ENCODE results near the gene TSBP1.

DNA sequence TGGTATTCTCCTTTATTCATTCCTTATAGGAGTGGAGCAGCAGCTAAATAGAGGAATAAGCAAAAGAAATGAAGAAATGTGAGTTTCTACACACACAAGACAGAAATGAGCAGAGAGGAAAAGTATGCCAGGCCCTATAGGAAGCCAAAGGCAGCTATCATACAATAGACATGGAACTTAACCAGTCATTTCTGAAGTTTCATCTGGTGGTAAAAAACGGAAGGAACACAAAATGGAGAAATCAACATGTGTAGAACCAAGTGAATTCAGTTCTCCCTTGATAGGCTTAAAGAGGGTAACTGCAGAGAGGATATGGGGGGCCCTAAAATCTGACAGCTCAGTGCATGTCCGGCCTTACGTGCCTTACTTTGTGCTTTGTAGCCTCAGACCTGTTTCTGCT, 44.6 kb downstream of the TSBP1 start:
- TF ChIP-seq, protein P1, sequence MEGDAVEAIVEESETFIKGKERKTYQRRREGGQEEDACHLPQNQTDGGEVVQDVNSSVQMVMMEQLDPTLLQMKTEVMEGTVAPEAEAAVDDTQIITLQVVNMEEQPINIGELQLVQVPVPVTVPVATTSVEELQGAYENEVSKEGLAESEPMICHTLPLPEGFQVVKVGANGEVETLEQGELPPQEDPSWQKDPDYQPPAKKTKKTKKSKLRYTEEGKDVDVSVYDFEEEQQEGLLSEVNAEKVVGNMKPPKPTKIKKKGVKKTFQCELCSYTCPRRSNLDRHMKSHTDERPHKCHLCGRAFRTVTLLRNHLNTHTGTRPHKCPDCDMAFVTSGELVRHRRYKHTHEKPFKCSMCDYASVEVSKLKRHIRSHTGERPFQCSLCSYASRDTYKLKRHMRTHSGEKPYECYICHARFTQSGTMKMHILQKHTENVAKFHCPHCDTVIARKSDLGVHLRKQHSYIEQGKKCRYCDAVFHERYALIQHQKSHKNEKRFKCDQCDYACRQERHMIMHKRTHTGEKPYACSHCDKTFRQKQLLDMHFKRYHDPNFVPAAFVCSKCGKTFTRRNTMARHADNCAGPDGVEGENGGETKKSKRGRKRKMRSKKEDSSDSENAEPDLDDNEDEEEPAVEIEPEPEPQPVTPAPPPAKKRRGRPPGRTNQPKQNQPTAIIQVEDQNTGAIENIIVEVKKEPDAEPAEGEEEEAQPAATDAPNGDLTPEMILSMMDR (IDR thresholded peaks at IDR 0.05 in 4 of 5, conservative IDR thresholded peaks at IDR 0.05 in 1 of 5) = no peak
- TF ChIP-seq POLR2A (IDR thresholded peaks at IDR 0.05) = no peak
